Measurements from ENCODE around the gene FRMPD1.

DNA sequence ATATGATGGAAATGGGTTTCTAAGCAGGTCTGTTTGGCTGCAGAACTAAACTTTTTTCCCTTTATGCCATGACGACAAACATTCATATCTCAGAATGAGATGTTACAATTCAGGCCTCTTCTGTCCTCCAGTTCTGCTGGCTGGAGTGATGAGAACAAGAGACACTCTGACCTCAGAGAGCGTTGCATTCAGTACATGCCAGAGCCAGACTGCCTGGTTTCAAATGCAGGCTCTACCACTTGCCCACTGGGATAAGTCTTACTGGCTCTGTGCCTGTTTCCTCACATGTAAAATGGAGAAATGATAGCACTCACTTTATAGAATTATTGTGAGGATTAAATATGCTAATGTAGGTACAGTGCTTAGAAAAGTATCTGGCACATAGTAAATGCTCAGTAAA, 33.6 kb upstream of the FRMPD1 start:
- TF ChIP-seq, protein P1, sequence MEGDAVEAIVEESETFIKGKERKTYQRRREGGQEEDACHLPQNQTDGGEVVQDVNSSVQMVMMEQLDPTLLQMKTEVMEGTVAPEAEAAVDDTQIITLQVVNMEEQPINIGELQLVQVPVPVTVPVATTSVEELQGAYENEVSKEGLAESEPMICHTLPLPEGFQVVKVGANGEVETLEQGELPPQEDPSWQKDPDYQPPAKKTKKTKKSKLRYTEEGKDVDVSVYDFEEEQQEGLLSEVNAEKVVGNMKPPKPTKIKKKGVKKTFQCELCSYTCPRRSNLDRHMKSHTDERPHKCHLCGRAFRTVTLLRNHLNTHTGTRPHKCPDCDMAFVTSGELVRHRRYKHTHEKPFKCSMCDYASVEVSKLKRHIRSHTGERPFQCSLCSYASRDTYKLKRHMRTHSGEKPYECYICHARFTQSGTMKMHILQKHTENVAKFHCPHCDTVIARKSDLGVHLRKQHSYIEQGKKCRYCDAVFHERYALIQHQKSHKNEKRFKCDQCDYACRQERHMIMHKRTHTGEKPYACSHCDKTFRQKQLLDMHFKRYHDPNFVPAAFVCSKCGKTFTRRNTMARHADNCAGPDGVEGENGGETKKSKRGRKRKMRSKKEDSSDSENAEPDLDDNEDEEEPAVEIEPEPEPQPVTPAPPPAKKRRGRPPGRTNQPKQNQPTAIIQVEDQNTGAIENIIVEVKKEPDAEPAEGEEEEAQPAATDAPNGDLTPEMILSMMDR (IDR thresholded peaks at IDR 0.05): no peak
- no peak for TF ChIP-seq POLR2A (IDR thresholded peaks at IDR 0.05)
